ENCODE data around the gene VWA2.

DNA sequence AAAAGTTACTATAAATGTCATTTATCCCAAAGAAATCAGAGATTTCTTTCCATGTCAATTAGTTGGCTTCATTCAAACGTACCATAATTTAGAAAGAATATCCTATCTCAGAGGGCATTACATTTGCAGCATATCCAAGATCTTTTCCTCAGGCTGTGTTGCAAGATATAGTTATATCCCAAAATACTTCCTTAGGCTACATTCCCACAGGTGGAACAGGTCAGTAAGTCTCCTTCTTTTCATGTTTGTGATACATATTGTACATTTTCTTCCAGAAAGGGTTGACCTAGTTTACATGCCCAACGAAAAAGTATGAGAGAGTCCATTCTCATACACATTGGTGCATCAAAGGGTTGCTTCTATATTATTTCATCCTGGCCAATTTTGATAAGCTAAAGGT lies 26.9 kb upstream of the VWA2 start:
- TF ChIP-seq, protein P1, sequence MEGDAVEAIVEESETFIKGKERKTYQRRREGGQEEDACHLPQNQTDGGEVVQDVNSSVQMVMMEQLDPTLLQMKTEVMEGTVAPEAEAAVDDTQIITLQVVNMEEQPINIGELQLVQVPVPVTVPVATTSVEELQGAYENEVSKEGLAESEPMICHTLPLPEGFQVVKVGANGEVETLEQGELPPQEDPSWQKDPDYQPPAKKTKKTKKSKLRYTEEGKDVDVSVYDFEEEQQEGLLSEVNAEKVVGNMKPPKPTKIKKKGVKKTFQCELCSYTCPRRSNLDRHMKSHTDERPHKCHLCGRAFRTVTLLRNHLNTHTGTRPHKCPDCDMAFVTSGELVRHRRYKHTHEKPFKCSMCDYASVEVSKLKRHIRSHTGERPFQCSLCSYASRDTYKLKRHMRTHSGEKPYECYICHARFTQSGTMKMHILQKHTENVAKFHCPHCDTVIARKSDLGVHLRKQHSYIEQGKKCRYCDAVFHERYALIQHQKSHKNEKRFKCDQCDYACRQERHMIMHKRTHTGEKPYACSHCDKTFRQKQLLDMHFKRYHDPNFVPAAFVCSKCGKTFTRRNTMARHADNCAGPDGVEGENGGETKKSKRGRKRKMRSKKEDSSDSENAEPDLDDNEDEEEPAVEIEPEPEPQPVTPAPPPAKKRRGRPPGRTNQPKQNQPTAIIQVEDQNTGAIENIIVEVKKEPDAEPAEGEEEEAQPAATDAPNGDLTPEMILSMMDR (IDR thresholded peaks at IDR 0.05): no peak
- no peak for TF ChIP-seq POLR2A (IDR thresholded peaks at IDR 0.05)

All from Peyer's patch (tissue), 4 donors.